Endothelial cell of umbilical vein (primary cell): ENCODE results near the gene CALHM1. TPM values are rescaled to one million over a fixed set of nuclear protein-coding genes. Genes with fewer than 3 reads are reported as not detected.
A peak's percentile ranks its signal among the peaks of the same experiment; 100 is the strongest.

Source experiments
- BruUV-seq: library from RNA; stranded (reverse); fragments of 400-500 nt; replicated peaks from 2 replicates; lab custom pipeline; 2021; lab: Mats Ljungman, UMichigan
- CTCF ChIA-PET: fragments of 300-600, 350-600 bp; sonication (Branson Sonifier 250); formaldehyde crosslinking; loops from one replicate; lab custom pipeline; 2021; ENCODE audit warnings: antibody characterized with exemption, inconsistent platforms; lab: Charles Lee
- POLR2A ChIA-PET: fragments of 300-600, 350-600 bp; sonication (Branson Sonifier 250); formaldehyde crosslinking; loops from one replicate; lab custom pipeline; 2021; ENCODE audit warnings: antibody characterized with exemption, inconsistent platforms; lab: Charles Lee
- DNase-seq: peaks from one replicate; pipeline ENCODE4 v3.0.0-alpha.2; 2011; ENCODE audit warnings: low read depth, low spot score
- FAIRE-seq: peaks from 2 replicates; lab custom pipeline; 2011; peaks lifted over from hg19 to GRCh38; lab: Jason Lieb, UNC
- H2AFZ ChIP-seq: 2 replicates; pipeline ENCODE4 v1.6.0; 2012; ENCODE audit warnings: low read depth, low read length, control low read depth, inconsistent platforms
- H3K27ac ChIP-seq: 2 replicates; pipeline ENCODE4 v1.5.1; 2011; ENCODE audit warnings: low read depth, mild to moderate bottlenecking, control low read depth, low read length, moderate library complexity; ENCODE audit not compliant: insufficient read depth
- H3K27me3 ChIP-seq, 2 experiments: 2 replicates each; pipeline versions ENCODE4 v1.6.0 to v1.6.1; 2011; ENCODE audit warnings: low read length in 2 of 2, mixed read lengths in 1 of 2; ENCODE audit not compliant: control insufficient read depth in 2 of 2, insufficient read depth in 2 of 2
- H3K36me3 ChIP-seq, 2 experiments: 2 replicates in 1 of 2; 3 replicates in 1 of 2; pipeline ENCODE4 v1.5.1; 2011; ENCODE audit warnings: low read length in 2 of 2, mild to moderate bottlenecking in 1 of 2, moderate library complexity in 1 of 2; ENCODE audit not compliant: control insufficient read depth in 2 of 2, insufficient read depth in 2 of 2; ENCODE audit errors: extremely low read depth in 1 of 2
- H3K4me1 ChIP-seq: 3 replicates; pipeline ENCODE4 v1.5.1; 2011; ENCODE audit warnings: mild to moderate bottlenecking, low read length; ENCODE audit not compliant: control insufficient read depth, insufficient read depth; ENCODE audit errors: extremely low read depth
- H3K4me2 ChIP-seq: 2 replicates; pipeline ENCODE4 v1.6.1; 2011; ENCODE audit warnings: low read length, control low read depth, mixed read lengths; ENCODE audit not compliant: insufficient read depth
- H3K4me3 ChIP-seq, 3 experiments: fragments of 200-600 bp in 1 of 3; sonication (generic), shearing (Covaris generic) in 1 of 3; replicated peaks in 1 of 3; 2 replicates each; pipeline ENCODE4 v1.5.1; 2011 to 2016; ENCODE audit warnings: control low read depth in 3 of 3, low read length in 3 of 3, mild to moderate bottlenecking in 2 of 3, inconsistent platforms in 1 of 3, low read depth in 1 of 3, moderate library complexity in 1 of 3; ENCODE audit not compliant: insufficient read depth in 1 of 3
- H3K79me2 ChIP-seq: 2 replicates; pipeline ENCODE4 v1.6.0; 2012; ENCODE audit warnings: low read length, inconsistent platforms; ENCODE audit not compliant: control insufficient read depth, insufficient read depth
- H3K9ac ChIP-seq: replicated peaks from 2 replicates; pipeline ENCODE3; 2011; ENCODE audit warnings: low read length, control low read depth; ENCODE audit not compliant: insufficient read depth; ENCODE audit errors: extremely low read depth
- H3K9me1 ChIP-seq: replicated peaks from 3 replicates; pipeline ENCODE4 v1.6.0; 2011; ENCODE audit warnings: mild to moderate bottlenecking, low read length; ENCODE audit not compliant: control insufficient read depth, insufficient read depth; ENCODE audit errors: extremely low read depth
- H3K9me3 ChIP-seq: replicated peaks from 2 replicates; pipeline ENCODE4 v1.5.1; 2012; ENCODE audit warnings: low read length, inconsistent platforms; ENCODE audit not compliant: control insufficient read depth, insufficient read depth
- H4K20me1 ChIP-seq: replicated peaks from 2 replicates; pipeline ENCODE3; 2011; ENCODE audit warnings: mild to moderate bottlenecking, low read length; ENCODE audit not compliant: control insufficient read depth, insufficient read depth; ENCODE audit errors: extremely low read depth
- CTCF ChIP-seq, 2 donors: IDR thresholded peaks; 1 replicate in 1 of 2; 2 replicates in 1 of 2; pipeline ENCODE4 v1.5.1; 2011; ENCODE audit warnings: low read length in 2 of 2, mild to moderate bottlenecking in 2 of 2, moderate library complexity in 2 of 2, control low read depth in 1 of 2, inconsistent platforms in 1 of 2, low read depth in 1 of 2; ENCODE audit not compliant: insufficient read depth in 1 of 2; ENCODE audit errors: extremely low read depth in 1 of 2
- EZH2 ChIP-seq: IDR thresholded peaks from 2 replicates; pipeline ENCODE4 v1.6.1; 2012; ENCODE audit warnings: borderline replicate concordance, low read depth, mild to moderate bottlenecking, moderate library complexity, low read length, inconsistent platforms; ENCODE audit not compliant: severe bottlenecking
- FOS ChIP-seq: IDR thresholded peaks from 2 replicates; pipeline ENCODE4 v1.6.1; 2011; ENCODE audit warnings: mild to moderate bottlenecking, low read length, moderate library complexity, borderline replicate concordance; ENCODE audit not compliant: insufficient read depth
- GATA2 ChIP-seq: IDR thresholded peaks from 2 replicates; pipeline ENCODE4 v1.7.0; 2011; ENCODE audit warnings: low read depth, mild to moderate bottlenecking, moderate library complexity, mixed read lengths, low read length; ENCODE audit not compliant: insufficient read length, insufficient read depth
- JUN ChIP-seq: IDR thresholded peaks from 2 replicates; pipeline ENCODE4 v1.6.1; 2011; ENCODE audit warnings: borderline replicate concordance, low read depth; ENCODE audit not compliant: insufficient read length, insufficient read depth
- MYC ChIP-seq: IDR thresholded peaks from one replicate; pipeline ENCODE4 v1.6.1; 2011; ENCODE audit warnings: mild to moderate bottlenecking, low read depth, low read length
- POLR2A ChIP-seq: IDR thresholded peaks from 2 replicates; pipeline ENCODE4 v1.6.1; 2012; ENCODE audit warnings: low read depth, mild to moderate bottlenecking, control low read depth, low read length
- POLR2AphosphoS5 ChIP-seq: IDR thresholded peaks from 2 replicates; pipeline ENCODE4 v1.6.1; 2012; ENCODE audit warnings: low read depth, mild to moderate bottlenecking, control low read depth, low read length, moderate library complexity; ENCODE audit not compliant: insufficient read depth
- dilution Hi-C: fragments of 300-500 bp; cut with MboI; formaldehyde crosslinking; loops from one replicate; pipeline ENCODE4 v1.15.0; 2019; ENCODE audit warnings: low sequenced_read_pairs; ENCODE audit not compliant: extremely low pct_ligation_motif_present
- intact Hi-C: fragments of 100-400 bp; cut with micrococcal nuclease; formaldehyde crosslinking; loops from one replicate; pipeline ENCODE4 v1.10.0; 2022
- polyA plus RNA-seq, 4 experiments: library from polyadenylated mRNA; depleted of rRNA in 3 of 4; stranded (reverse) in 3 of 4; unstranded in 1 of 4; fragments of >200 nt; gene quantifications; 2 replicates each; pipeline versions ENCODE4 v1.2.1 to v1.2.3, GENCODE V29; 2011 to 2012; ENCODE audit warnings: missing spikeins in 1 of 4
- total RNA-seq: library from RNA; stranded (reverse); gene quantifications from 2 replicates; pipeline ENCODE4 v1.2.3, GENCODE V29; 2021
- TF ChIP-seq, protein P1 (sequence below): IDR thresholded peaks from 2 replicates; pipeline ENCODE4 v1.6.1; 2011; ENCODE audit not compliant: insufficient read depth, insufficient read length

CALHM1 gene
- total and polyA plus RNA-seq, 2 donors (not counting 3 experiments of a cell fraction or from before 2014, with no cell fraction given) = not detected

DNA sequence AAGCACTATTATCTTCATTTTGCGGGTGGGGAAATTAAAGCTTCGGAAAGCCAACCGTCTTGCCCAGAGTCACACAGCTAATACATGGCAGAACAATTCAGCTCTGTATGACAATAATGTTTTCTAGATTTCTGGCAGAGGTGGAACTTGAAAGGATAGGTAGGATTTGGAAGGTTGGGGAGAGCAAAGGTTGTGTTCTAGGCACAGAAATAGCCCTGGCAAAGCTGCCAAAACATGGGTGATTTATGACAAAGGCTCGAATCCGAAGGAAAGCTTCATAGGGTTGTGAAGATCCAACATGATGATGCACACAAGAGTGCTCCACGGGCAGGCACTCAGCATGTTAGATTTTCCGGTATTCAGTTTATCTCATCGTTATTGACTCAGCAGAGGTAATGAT, 43.1 kb downstream of the CALHM1 start:
- Histone ChIP-seq H3K27ac (no peak overlapping the region), H3K27me3 (no peaks in the 10 kb centered on the region), H3K4me3 (no peak overlapping the region), H4K20me1 (no peaks in the 10 kb centered on the region), H3K36me3 (peaks cover 49 to 60% of the 10 kb centered on the region in 2 experiments), H3K4me1 (no peaks in the 10 kb centered on the region), H3K79me2 (no peaks in the 10 kb centered on the region), H3K9me3 (no peaks in the 10 kb centered on the region), H3K9me1 (no peaks in the 10 kb centered on the region), H2AFZ (no peak overlapping the region), H3K9ac (no peak overlapping the region), H3K4me2 (no peak overlapping the region)
- no TSS peak for BruUV-seq
- DNase-seq (no peak), FAIRE-seq (peak; percentile 33)
- dilution Hi-C loops (no loop called here), intact Hi-C loops (no loop called here)
- CTCF ChIA-PET = interaction anchor here (1.0 to 4.3 kb wide), 9 partner anchors 10 to 178 kb away, joined by 3 to 45 read pairs (median 17); partner anchors contain the start of genes ATP5MK, NEURL1 and PDCD11
- TF ChIP-seq GATA2 (no peak), POLR2A (no peak), JUN (no peak), POLR2AphosphoS5 (no peak), MYC (no peak), EZH2 (no peak), FOS (no peak), CTCF (IDR thresholded peaks at IDR 0.05; ENCODE audit: extremely low read depth in 1 of 2, insufficient read depth in 1 of 2, low read depth in 1 of 2, low read length in 2 of 2) (no peak)
- TF ChIP-seq, protein P1, sequence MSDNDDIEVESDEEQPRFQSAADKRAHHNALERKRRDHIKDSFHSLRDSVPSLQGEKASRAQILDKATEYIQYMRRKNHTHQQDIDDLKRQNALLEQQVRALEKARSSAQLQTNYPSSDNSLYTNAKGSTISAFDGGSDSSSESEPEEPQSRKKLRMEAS = no peak
- POLR2A ChIA-PET = no interaction called here
